Measurements from ENCODE around the gene CTRL.

DNA sequence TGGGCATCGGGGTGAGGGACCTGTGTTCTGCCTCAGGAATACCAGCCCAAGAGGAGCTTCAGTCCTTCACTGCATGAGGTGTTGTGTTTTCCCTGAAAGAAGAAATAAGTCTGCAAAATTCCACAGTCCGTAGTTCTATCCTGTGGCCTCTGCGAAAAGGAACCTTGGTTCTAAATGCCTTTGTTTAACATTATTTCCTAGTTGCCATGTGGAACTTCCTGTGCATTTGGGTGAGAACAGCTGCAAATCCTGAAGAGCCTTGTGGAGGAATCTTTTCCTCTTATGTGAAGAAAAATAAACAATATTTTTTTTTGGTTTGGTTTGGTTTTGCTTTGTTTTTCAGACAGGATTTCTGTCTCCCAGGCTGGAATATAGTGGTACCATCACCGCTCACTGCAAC, 28.8 kb downstream of the CTRL start:
- TF ChIP-seq, protein P1, sequence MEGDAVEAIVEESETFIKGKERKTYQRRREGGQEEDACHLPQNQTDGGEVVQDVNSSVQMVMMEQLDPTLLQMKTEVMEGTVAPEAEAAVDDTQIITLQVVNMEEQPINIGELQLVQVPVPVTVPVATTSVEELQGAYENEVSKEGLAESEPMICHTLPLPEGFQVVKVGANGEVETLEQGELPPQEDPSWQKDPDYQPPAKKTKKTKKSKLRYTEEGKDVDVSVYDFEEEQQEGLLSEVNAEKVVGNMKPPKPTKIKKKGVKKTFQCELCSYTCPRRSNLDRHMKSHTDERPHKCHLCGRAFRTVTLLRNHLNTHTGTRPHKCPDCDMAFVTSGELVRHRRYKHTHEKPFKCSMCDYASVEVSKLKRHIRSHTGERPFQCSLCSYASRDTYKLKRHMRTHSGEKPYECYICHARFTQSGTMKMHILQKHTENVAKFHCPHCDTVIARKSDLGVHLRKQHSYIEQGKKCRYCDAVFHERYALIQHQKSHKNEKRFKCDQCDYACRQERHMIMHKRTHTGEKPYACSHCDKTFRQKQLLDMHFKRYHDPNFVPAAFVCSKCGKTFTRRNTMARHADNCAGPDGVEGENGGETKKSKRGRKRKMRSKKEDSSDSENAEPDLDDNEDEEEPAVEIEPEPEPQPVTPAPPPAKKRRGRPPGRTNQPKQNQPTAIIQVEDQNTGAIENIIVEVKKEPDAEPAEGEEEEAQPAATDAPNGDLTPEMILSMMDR (conservative IDR thresholded peaks at IDR 0.05 in 1 of 2, IDR thresholded peaks at IDR 0.05 in 1 of 2; ENCODE audit: extremely low read depth in 1 of 2, insufficient read depth in 1 of 2, low read depth in 1 of 2, low read length in 2 of 2) = no peak
- no peak for TF ChIP-seq EZH2 (IDR thresholded peaks at IDR 0.05; ENCODE audit: borderline replicate concordance, low read length)
